ENCODE data around the gene FANK1.
"Not testable (repeated sequence)": the region's sequence is repeated elsewhere in the genome, so short reads cannot be mapped to it uniquely, and the experiment has no call there.

Gene FANK1

DNA sequence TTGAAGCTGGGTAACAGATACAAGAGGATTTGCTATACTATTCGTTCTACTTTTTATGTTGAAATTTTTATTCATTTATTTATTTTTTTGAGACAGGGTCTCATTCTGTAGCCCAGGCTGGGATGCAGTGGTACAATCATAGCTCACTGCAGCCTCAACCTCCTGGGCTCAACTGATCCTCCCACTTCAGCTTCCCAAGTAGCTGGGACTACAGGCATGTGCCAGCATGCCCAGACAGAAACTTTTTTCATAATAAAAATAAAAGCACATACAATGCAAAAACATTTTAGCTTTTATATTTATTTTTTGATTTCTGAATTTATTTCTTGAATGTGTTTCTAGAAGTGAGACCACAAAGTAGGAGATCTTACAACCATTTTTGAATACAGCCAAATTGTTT, 71.2 kb downstream of the FANK1 start:
- DNase-seq (ENCODE audit: low spot score): no peak
- H3K4me3 ChIP-seq: no peak overlapping the region
- TF ChIP-seq, protein P1, sequence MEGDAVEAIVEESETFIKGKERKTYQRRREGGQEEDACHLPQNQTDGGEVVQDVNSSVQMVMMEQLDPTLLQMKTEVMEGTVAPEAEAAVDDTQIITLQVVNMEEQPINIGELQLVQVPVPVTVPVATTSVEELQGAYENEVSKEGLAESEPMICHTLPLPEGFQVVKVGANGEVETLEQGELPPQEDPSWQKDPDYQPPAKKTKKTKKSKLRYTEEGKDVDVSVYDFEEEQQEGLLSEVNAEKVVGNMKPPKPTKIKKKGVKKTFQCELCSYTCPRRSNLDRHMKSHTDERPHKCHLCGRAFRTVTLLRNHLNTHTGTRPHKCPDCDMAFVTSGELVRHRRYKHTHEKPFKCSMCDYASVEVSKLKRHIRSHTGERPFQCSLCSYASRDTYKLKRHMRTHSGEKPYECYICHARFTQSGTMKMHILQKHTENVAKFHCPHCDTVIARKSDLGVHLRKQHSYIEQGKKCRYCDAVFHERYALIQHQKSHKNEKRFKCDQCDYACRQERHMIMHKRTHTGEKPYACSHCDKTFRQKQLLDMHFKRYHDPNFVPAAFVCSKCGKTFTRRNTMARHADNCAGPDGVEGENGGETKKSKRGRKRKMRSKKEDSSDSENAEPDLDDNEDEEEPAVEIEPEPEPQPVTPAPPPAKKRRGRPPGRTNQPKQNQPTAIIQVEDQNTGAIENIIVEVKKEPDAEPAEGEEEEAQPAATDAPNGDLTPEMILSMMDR (IDR thresholded peaks at IDR 0.05): no peak
- no peak overlapping the region for H3K27ac ChIP-seq

DNA sequence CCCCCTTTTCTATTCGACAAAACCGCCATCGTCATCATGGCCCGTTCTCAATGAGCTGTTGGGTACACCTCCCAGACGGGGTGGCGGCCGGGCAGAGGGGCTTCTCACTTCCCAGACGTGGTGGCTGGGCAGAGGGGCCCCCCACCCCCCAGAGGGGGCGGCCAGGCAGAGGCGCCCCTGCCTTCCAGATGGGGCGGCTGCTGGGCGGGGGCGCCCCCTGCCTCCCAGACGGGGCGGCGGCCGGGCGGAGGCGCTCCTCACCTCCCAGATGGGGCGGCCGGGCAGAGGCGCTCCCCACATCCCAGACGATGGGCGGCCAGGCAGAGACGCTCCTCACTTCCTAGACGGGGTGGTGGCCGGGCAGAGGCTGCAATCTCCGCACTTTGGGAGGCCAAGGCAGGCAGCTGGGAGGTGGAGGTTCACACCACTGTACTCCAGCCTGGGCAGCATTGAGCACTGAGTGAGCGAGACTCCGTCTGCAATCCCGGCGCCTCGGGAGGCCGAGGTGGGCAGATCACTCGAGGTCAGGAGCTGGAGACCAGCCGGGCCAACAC, 73.8 kb downstream of the FANK1 start:
- DNase-seq (ENCODE audit: low spot score); H3K4me3 ChIP-seq; H3K27ac ChIP-seq: not testable (repeated sequence)

DNA sequence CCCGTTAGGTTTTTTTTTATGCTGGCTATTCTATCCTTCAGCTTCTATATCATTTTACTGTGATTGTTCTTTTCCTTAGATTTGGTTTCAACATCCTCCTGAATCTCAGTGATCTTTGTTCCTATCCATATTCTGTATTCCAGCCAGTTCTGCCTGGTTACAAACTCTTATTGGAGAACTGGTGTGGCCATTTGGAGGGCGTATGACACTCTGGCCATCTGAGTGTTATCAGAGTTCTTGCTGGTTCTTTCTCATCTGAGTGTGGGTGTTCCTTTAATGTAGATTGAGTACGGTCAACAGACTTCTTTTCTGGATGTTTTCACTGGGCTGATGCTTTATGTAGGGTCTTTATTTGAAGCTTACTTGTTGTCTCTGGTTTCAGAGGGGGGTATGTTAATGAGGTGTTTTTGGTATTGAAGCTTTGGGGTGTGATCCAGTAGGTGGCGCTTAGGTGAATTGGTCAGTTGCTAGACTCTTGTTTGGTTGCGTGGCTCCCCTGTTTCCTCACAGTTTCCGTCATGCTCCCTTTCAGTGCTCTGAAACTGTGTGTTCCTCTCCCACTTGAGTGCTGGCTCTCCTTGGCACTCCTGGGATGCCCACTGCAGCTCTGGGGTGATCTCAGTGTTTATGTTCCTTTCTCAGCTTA, 80.7 kb downstream of the FANK1 start:
- TF ChIP-seq, protein P1 (IDR thresholded peaks at IDR 0.05): no peak
- no peak for DNase-seq (ENCODE audit: low spot score)
- Histone ChIP-seq H3K4me3 (no peak overlapping the region), H3K27ac (no peak overlapping the region)

DNA sequence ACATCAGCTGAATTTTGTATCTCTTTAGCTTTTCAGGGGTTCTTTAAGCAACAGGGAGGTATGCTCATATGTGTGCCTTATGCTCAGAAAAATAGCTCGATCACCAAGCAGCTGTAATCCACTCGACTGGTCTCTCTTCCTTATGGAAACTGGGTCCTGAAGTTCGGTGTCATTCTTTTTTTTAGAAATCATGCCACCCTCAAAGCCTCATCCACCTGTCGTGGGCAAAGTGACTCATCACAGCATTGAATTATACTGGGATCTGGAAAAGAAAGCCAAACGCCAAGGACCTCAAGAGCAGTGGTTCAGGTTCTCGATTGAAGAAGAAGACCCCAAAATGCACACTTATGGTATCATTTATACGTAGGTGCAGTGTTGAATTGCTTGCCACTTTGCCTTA, 83.6 kb downstream of the FANK1 start:
- no peak for DNase-seq (ENCODE audit: low spot score)
- H3K27ac ChIP-seq: no peak overlapping the region
- no peak overlapping the region for H3K4me3 ChIP-seq
- TF ChIP-seq, protein P1 (IDR thresholded peaks at IDR 0.05): no peak

DNA sequence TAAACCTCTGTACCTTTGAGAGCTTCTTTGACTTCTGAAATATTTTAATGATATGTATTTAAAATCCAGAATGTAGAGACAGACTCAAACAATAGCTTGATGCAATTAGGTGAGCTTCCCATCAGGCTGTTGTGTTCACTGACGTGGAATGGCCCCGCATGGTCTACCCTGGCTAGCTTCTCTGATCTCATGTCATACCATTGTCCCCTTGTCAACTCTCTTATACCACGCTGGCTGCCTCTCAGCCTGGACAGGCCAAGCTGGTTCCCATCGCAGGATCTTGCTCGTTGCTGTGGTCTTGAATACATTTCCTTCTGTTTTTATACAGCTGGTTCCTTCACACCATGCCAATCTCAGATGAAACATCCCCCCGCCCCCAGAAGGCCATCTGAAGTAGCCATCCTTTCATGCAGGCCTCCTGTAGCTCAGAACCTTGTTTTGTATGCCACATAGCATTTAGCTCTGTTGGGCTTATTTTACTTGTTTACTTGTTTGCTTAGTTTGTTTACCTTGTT, 84.2 kb downstream of the FANK1 start:
- TF ChIP-seq, protein P1 (IDR thresholded peaks at IDR 0.05): no peak
- Histone ChIP-seq H3K4me3 (no peak overlapping the region), H3K27ac (no peak overlapping the region)
- no peak for DNase-seq (ENCODE audit: low spot score)

DNA sequence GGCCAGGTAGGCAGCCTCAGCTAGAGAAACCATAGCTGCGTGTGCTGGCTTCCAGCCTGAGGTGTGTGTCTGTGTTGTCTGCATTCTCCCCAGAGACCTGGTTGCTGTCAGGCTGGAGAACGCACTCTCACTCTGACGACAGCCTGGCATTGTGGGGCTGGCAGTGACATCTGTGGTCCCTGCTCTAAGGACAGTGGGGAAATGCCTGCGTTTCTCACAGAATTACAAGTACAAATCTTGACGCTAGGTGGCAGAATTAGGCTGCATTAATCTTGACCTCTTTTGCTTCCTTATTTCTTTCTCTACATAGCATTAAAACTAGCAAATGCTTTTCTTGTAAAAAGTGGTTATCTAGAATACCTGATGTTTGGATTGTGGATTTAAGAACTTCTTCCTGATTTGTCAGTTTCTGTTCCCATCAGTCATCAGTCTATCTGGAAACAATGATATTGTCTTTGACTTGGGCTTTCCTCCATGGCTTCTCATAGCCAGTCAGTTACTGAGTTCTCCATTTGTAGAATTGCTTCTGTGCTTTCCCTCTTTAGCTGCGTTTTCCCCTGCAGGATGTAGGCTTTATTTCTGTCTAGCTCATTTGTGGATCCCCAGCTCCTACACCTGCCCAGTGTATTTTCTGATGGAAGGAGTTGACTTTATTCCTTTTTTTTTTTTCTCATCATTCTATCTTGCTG, 86.0 kb downstream of the FANK1 start:
- DNase-seq (ENCODE audit: low spot score): no peak
- H3K4me3 ChIP-seq: no peak overlapping the region
- TF ChIP-seq, protein P1 (IDR thresholded peaks at IDR 0.05): peak; percentile 58
- H3K27ac ChIP-seq: no peak overlapping the region

DNA sequence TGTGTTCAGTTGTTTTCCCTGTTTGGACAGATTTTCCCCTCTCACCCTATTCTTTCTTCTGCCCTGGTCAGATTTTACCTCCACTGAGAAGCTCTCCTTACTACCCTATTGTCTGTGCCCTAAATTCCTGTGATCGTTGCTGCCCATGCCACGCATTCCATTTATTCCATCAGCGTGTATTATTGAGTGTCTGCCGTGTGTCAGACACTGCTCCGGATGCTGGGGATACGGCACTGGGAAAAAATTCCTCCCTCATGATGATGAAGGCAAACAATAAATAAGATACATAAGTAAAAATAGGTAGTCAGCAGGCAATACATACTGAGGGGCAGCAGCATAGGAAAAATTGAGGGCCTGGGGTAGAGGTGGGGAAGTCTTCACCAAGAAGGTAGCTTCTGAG, 86.8 kb downstream of the FANK1 start:
- Histone ChIP-seq H3K4me3 (no peak overlapping the region), H3K27ac (no peak overlapping the region)
- no peak for DNase-seq (ENCODE audit: low spot score)
- TF ChIP-seq, protein P1 (IDR thresholded peaks at IDR 0.05): no peak
